Activated CD4-positive, CD25-positive, alpha-beta regulatory T cell (primary cell): ENCODE results near the gene RNF152.

ENCODE experiments used
- DNase-seq, 4 experiments: peaks; one replicate each; lab custom pipeline; 2025; lab: John Stamatoyannopoulos, UW

Gene RNF152

GRCh38 chr18:61894751-61895524, 2.1 kb upstream of the RNF152 start:
- DNase-seq = no peak

- DNase-seq = peak; percentile 18 to 42 (median 22)
Observed at GRCh38 chr18:61893971-61894750, 1.4 kb upstream of the RNF152 start.

GRCh38 chr18:61893309-61893970, 633 bp upstream of the RNF152 start:
- peak in 1 of 4 experiments; percentile 4 for DNase-seq

- no peak for DNase-seq
Observed at GRCh38 chr18:61891894-61892293, 913 bp downstream of the RNF152 start.

- DNase-seq = no peak
Observed at GRCh38 chr18:61891271-61891670, 1.5 kb downstream of the RNF152 start.

- no peak for DNase-seq
Observed at GRCh38 chr18:61890344-61890743, 2.5 kb downstream of the RNF152 start.

GRCh38 chr18:61889541-61889940, 3.3 kb downstream of the RNF152 start:
- DNase-seq = no peak

- no peak for DNase-seq
Observed at GRCh38 chr18:61888622-61889021, 4.2 kb downstream of the RNF152 start.

GRCh38 chr18:61887838-61888237, 5.0 kb downstream of the RNF152 start:
- DNase-seq = no peak

GRCh38 chr18:61883547-61883946, 9.3 kb downstream of the RNF152 start:
- no peak for DNase-seq

GRCh38 chr18:61882296-61883004, 10.4 kb downstream of the RNF152 start:
- no peak for DNase-seq

- no peak for DNase-seq
Observed at GRCh38 chr18:61876899-61877298, 15.9 kb downstream of the RNF152 start.

GRCh38 chr18:61870151-61870550, 22.7 kb downstream of the RNF152 start:
- no peak for DNase-seq

GRCh38 chr18:61869636-61870035, 23.2 kb downstream of the RNF152 start:
- DNase-seq = no peak

GRCh38 chr18:61865466-61866175, 27.2 kb downstream of the RNF152 start:
- no peak for DNase-seq

GRCh38 chr18:61861372-61861771, 31.4 kb downstream of the RNF152 start:
- no peak for DNase-seq

- no peak for DNase-seq
Observed at GRCh38 chr18:61860302-61860701, 32.5 kb downstream of the RNF152 start.

GRCh38 chr18:61859113-61859512, 33.7 kb downstream of the RNF152 start:
- no peak for DNase-seq

- DNase-seq = no peak
Observed at GRCh38 chr18:61856678-61857077, 36.1 kb downstream of the RNF152 start.

GRCh38 chr18:61855449-61856378, 37.1 kb downstream of the RNF152 start:
- no peak for DNase-seq
